ENCODE results near the gene MAP3K7.

Gene MAP3K7

GRCh38 chr6:90492369-90492768, 94.5 kb downstream of the MAP3K7 start:
- H3K4me3 ChIP-seq = no peak overlapping the region
- no peak overlapping the region for H3K27ac ChIP-seq

DNA sequence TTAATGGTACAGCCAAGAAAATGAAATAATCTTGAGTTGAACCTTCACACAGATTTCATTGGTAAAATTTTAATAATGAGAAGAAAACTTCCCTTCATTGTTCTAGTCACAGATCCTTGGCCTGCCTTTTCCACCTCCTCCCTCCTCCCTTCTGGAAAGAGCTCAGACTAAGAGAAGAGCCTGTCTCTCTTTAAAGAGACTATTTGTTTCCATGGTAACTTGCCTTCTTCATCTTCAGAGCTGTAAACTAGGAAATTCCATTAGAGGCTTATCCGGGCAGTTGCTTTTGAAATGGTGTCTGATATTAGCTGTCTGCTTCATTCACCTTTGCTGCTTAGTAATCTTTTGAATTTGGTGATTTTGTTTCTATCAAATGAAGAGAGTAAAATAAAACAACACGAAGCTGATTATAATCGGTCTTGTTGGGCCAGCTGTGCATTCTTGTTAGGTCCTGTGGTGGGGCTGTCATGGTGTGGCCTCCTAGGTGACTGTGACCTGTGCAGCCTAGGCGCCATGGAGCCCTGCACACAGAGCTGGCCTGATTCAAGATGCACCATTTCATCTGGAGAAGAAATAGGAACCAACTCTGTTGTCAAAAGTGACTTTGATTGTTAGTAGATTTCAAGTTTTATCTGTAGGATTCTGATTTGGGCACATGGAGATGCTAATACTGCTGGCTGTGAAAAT, 96.7 kb downstream of the MAP3K7 start:
- Histone ChIP-seq H3K27ac (no peak overlapping the region), H3K4me3 (no peak overlapping the region)

GRCh38 chr6:90488816-90489215, 98.1 kb downstream of the MAP3K7 start:
- H3K27ac ChIP-seq = no peak overlapping the region

GRCh38 chr6:90485635-90486277, 101.1 kb downstream of the MAP3K7 start:
- Histone ChIP-seq H3K27ac (no peak overlapping the region), H3K4me3 (no peak overlapping the region)

More at GRCh38 chr6:90488816-90489215, 98.1 kb downstream of the MAP3K7 start:
- no peak overlapping the region for H3K4me3 ChIP-seq

DNA sequence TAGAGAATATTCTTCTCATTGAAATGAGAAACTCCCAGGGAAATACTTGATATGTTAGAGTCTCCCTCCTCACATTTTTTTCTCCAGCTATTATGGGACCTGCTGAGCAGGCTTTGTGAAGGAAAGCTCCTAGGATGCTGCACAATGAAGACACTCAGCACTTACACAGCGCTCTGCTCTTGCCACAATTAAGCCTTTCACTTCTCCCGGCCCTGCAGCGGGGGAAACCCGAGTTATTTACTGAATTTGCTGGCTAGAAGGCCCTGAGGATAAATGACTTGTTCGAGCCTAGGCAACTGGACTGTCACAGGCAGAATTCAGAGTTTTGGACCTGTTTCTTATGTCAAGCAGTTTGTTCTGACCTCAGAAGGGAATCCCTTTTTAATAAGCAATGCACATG, 102.0 kb downstream of the MAP3K7 start:
- H3K4me3 ChIP-seq = no peak overlapping the region
- H3K27ac ChIP-seq = no peak overlapping the region

- no peak overlapping the region for H3K27ac ChIP-seq
- H3K4me3 ChIP-seq = no peak overlapping the region
Measured at GRCh38 chr6:90484385-90484784, 102.5 kb downstream of the MAP3K7 start.

- Histone ChIP-seq H3K4me3 (no peak overlapping the region), H3K27ac (no peak overlapping the region)
Measured at GRCh38 chr6:90483956-90484355, 102.9 kb downstream of the MAP3K7 start.

GRCh38 chr6:90483116-90483839, 103.6 kb downstream of the MAP3K7 start:
- H3K27ac ChIP-seq = no peak overlapping the region
- H3K4me3 ChIP-seq = no peak overlapping the region

GRCh38 chr6:90480666-90481065, 106.2 kb downstream of the MAP3K7 start:
- no peak overlapping the region for H3K4me3 ChIP-seq
- H3K27ac ChIP-seq = no peak overlapping the region

DNA sequence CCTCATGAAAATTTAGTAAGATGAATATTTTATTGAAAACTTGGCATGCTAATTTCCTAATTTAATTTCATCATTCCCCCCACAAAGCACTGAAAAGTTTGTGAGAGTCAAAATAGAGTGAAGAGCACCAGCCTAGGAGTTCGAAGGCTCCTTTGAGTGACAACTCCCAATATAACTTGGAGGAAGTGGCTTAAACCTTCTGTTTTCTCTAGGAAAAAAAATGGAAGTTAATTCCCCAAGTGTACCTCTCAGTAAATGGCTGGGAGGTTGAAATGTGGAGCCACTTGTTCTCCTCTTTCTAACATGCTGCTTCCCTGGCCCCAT, 107.3 kb downstream of the MAP3K7 start:
- Histone ChIP-seq H3K27ac (no peak overlapping the region), H3K4me3 (no peak overlapping the region)

GRCh38 chr6:90478789-90479602, 107.9 kb downstream of the MAP3K7 start:
- H3K4me3 ChIP-seq = no peak overlapping the region
- H3K27ac ChIP-seq = peak overlapping the region in 2 of 21 experiments; percentile 34 to 36

- no peak overlapping the region for H3K4me3 ChIP-seq
- peak overlapping the region in 1 of 21 experiments; percentile 34 for H3K27ac ChIP-seq
Measured at GRCh38 chr6:90478278-90478677, 108.6 kb downstream of the MAP3K7 start.

- Histone ChIP-seq H3K27ac (no peak overlapping the region), H3K4me3 (no peak overlapping the region)
Measured at GRCh38 chr6:90477366-90477765, 109.5 kb downstream of the MAP3K7 start.

- no peak overlapping the region for H3K4me3 ChIP-seq
- H3K27ac ChIP-seq = no peak overlapping the region
Measured at GRCh38 chr6:90472716-90473115, 114.2 kb downstream of the MAP3K7 start.

GRCh38 chr6:90471263-90471662, 115.6 kb downstream of the MAP3K7 start:
- Histone ChIP-seq H3K27ac (no peak overlapping the region), H3K4me3 (no peak overlapping the region)

- Histone ChIP-seq H3K27ac (no peak overlapping the region), H3K4me3 (no peak overlapping the region)
Measured at GRCh38 chr6:90469906-90470305, 117.0 kb downstream of the MAP3K7 start.

DNA sequence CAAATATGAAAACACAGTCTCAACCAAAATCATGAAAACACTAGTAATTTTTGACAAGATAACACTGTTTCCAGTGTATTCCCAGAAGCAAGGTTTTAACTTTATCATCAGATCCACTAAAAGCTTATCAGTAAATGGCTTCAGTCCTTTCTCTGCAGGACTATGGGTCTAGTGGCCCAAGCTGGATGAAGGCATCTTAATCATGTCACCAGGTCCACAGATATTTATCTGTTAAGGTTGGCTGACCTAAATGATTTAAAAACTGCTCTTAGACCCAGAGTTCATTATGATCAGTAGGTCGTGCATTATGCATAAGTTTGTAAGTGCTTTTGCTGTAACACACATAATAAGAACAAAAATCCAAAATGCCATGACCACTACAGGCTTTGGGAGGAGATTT, 118.0 kb downstream of the MAP3K7 start:
- Histone ChIP-seq H3K4me3 (no peak overlapping the region), H3K27ac (no peak overlapping the region)

DNA sequence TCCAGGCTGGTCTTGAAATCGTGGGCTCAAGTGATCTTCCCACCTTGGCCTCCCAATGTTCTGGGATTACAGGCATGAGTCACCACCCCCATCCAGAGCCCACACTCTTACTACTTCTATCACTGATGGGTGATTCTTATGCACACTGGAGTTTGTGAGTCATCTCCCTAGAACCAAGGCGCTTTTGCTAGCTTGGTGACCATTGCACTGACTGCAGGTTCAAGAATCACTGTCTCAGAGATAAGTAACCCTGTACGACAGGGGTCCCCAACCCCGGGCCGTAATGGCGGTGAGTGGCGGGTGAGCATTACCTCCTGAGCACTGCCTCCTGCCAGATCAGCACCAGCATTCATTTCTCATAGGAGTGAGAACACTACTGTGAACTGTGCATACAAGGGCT, 118.8 kb downstream of the MAP3K7 start:
- H3K4me3 ChIP-seq = no peak overlapping the region
- H3K27ac ChIP-seq = no peak overlapping the region

GRCh38 chr6:90467546-90467945, 119.3 kb downstream of the MAP3K7 start:
- H3K27ac ChIP-seq = no peak overlapping the region
- no peak overlapping the region for H3K4me3 ChIP-seq

- no peak overlapping the region for H3K4me3 ChIP-seq
Measured at GRCh38 chr6:90466154-90466940, 120.5 kb downstream of the MAP3K7 start.

More at GRCh38 chr6:90466154-90466940, 120.5 kb downstream of the MAP3K7 start:
- no peak overlapping the region for H3K27ac ChIP-seq
